HEK293 (cell line): ENCODE results near the gene LTBP1.

Source experiments
- CTCF ChIA-PET: fragments of 350-600 bp; formaldehyde crosslinking; extraction: SDS; loops from one replicate; lab custom pipeline; 2021; ENCODE audit warnings: antibody characterized with exemption; lab: Yijun Ruan, JAX
- POLR2A ChIA-PET: fragments of 300-600 bp; formaldehyde crosslinking; extraction: SDS; loops from one replicate; lab custom pipeline; 2020; ENCODE audit warnings: antibody characterized with exemption, inconsistent platforms; lab: Yijun Ruan, JAX
- H3K27ac ChIP-seq: fragments of 200-500 bp; sonication (Bioruptor generic); 2 replicates; pipeline ENCODE4 v1.5.1; 2014; ENCODE audit warnings: low read depth, low read length, control low read depth, inconsistent platforms; ENCODE audit errors: extremely low read depth
- H3K36me3 ChIP-seq, 2 experiments: fragments of 200-500 bp in 1 of 2; sonication (Bioruptor generic) in 1 of 2; 1 replicate in 1 of 2; 2 replicates in 1 of 2; pipeline ENCODE4 v1.5.1; 2014 to 2017; ENCODE audit warnings: inconsistent platforms in 2 of 2, low read length in 2 of 2; ENCODE audit not compliant: control insufficient read depth in 2 of 2, insufficient read depth in 1 of 2
- H3K4me1 ChIP-seq: fragments of 200-500 bp; sonication (Bioruptor generic); 2 replicates; pipeline ENCODE4 v1.5.1; 2014; ENCODE audit warnings: mild to moderate bottlenecking, low read length, inconsistent platforms; ENCODE audit not compliant: control insufficient read depth, insufficient read depth
- H3K4me3 ChIP-seq: 2 replicates; pipeline ENCODE4 v1.5.1; 2011; ENCODE audit warnings: low read depth, mild to moderate bottlenecking, control low read depth, low read length, moderate library complexity
- H3K9me3 ChIP-seq: fragments of 200-500 bp; sonication (Bioruptor generic); 2 replicates; pipeline ENCODE4 v1.5.1; 2014; ENCODE audit warnings: low read depth, low read length, inconsistent platforms; ENCODE audit not compliant: control insufficient read depth, insufficient read depth
- BCL11B ChIP-seq: fragments of 450-650 bp; formaldehyde crosslinking; IDR thresholded peaks from 2 replicates; pipeline ENCODE4 v1.5.1; 2016; ENCODE audit warnings: low read depth, missing biosample characterization, missing genetic modification characterization
- KLF9 ChIP-seq: fragments of 450-650 bp; formaldehyde crosslinking; IDR thresholded peaks from 2 replicates; pipeline ENCODE4 v1.5.1; 2016; ENCODE audit warnings: missing biosample characterization, missing genetic modification characterization, low read depth
- SETDB1 ChIP-seq: IDR thresholded peaks from one replicate; pipeline ENCODE4 v1.6.1; 2017; ENCODE audit warnings: mild to moderate bottlenecking, low read length, moderate library complexity, mixed read lengths; ENCODE audit not compliant: insufficient read length
- ZFP37 ChIP-seq: fragments of 450-650 bp; formaldehyde crosslinking; IDR thresholded peaks from 2 replicates; pipeline ENCODE4 v1.5.1; 2016; ENCODE audit warnings: missing biosample characterization, missing genetic modification characterization
- ZNF302 ChIP-seq: fragments of 450-650 bp; formaldehyde crosslinking; IDR thresholded peaks from 2 replicates; pipeline ENCODE4 v1.5.1; 2016; ENCODE audit warnings: missing biosample characterization, missing genetic modification characterization, low read depth
- ZNF48 ChIP-seq: fragments of 450-650 bp; formaldehyde crosslinking; IDR thresholded peaks from 2 replicates; pipeline ENCODE4 v1.5.1; 2016; ENCODE audit warnings: missing biosample characterization, missing genetic modification characterization
- ZNF521 ChIP-seq: fragments of 450-650 bp; formaldehyde crosslinking; IDR thresholded peaks from 2 replicates; pipeline ENCODE4 v1.5.1; 2017; ENCODE audit warnings: missing biosample characterization, mild to moderate bottlenecking, missing genetic modification characterization
- ZNF670 ChIP-seq: fragments of 450-650 bp; formaldehyde crosslinking; IDR thresholded peaks from 2 replicates; pipeline ENCODE4 v1.5.1; 2016; ENCODE audit warnings: missing biosample characterization, missing genetic modification characterization, low read depth
- ZNF837 ChIP-seq: fragments of 450-650 bp; formaldehyde crosslinking; IDR thresholded peaks from 2 replicates; pipeline ENCODE4 v1.5.1; 2016; ENCODE audit warnings: missing biosample characterization, missing genetic modification characterization
- ZSCAN16 ChIP-seq: fragments of 450-650 bp; formaldehyde crosslinking; IDR thresholded peaks from 2 replicates; pipeline ENCODE4 v1.5.1; 2016; ENCODE audit warnings: missing biosample characterization, missing genetic modification characterization
- TF ChIP-seq, protein P1 (sequence below): fragments of 450-650 bp; formaldehyde crosslinking; IDR thresholded peaks from 2 replicates; pipeline ENCODE4 v1.5.1; 2016; ENCODE audit warnings: missing biosample characterization, missing genetic modification characterization
- TF ChIP-seq, protein P2 (sequence below): fragments of 450-650 bp; formaldehyde crosslinking; IDR thresholded peaks from 2 replicates; pipeline ENCODE4 v1.5.1; 2016; ENCODE audit warnings: missing biosample characterization, missing genetic modification characterization
- TF ChIP-seq, protein P3 (sequence below): fragments of 450-650 bp; formaldehyde crosslinking; conservative IDR thresholded peaks from 2 replicates; pipeline ENCODE4 v1.5.1; 2016; ENCODE audit warnings: low read depth, missing biosample characterization, missing genetic modification characterization
- TF ChIP-seq, protein P4 (sequence below): fragments of 450-650 bp; formaldehyde crosslinking; IDR thresholded peaks from 2 replicates; pipeline ENCODE4 v1.5.0; 2017; ENCODE audit warnings: missing biosample characterization, missing genetic modification characterization, borderline replicate concordance
- TF ChIP-seq, protein P5 (sequence below): fragments of 450-650 bp; formaldehyde crosslinking; IDR thresholded peaks from 2 replicates; pipeline ENCODE4 v1.5.1; 2016; ENCODE audit warnings: missing biosample characterization, missing genetic modification characterization, borderline replicate concordance

LTBP1 gene

DNA sequence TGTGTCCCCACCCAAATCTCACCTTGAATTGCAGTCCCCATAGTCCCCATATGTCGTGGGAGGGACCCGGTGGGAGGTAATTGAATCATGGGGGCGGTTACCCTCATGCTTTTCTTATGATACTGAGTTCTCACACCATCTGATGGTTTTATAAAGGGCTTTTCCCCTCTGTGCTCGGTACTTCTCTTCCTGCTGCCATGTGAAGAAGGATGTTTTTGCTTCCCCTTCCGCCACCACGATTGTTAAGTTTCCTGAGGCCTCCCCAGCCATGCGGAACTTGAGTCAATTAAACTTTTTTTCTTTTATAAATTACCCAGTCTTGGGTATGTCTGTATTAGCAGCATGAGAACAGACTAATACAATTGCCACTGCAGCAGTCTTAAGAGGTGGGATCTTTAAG lies 134.9 kb downstream of the LTBP1 start:
- H3K4me3 ChIP-seq: no peak overlapping the region
- TF ChIP-seq ZNF48 (tag by site-specific recombination) (no peak), KLF9 (tag by site-specific recombination) (no peak), ZNF837 (tag by site-specific recombination) (no peak)
- TF ChIP-seq, protein P1, sequence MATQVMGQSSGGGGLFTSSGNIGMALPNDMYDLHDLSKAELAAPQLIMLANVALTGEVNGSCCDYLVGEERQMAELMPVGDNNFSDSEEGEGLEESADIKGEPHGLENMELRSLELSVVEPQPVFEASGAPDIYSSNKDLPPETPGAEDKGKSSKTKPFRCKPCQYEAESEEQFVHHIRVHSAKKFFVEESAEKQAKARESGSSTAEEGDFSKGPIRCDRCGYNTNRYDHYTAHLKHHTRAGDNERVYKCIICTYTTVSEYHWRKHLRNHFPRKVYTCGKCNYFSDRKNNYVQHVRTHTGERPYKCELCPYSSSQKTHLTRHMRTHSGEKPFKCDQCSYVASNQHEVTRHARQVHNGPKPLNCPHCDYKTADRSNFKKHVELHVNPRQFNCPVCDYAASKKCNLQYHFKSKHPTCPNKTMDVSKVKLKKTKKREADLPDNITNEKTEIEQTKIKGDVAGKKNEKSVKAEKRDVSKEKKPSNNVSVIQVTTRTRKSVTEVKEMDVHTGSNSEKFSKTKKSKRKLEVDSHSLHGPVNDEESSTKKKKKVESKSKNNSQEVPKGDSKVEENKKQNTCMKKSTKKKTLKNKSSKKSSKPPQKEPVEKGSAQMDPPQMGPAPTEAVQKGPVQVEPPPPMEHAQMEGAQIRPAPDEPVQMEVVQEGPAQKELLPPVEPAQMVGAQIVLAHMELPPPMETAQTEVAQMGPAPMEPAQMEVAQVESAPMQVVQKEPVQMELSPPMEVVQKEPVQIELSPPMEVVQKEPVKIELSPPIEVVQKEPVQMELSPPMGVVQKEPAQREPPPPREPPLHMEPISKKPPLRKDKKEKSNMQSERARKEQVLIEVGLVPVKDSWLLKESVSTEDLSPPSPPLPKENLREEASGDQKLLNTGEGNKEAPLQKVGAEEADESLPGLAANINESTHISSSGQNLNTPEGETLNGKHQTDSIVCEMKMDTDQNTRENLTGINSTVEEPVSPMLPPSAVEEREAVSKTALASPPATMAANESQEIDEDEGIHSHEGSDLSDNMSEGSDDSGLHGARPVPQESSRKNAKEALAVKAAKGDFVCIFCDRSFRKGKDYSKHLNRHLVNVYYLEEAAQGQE (tag by site-specific recombination): no peak
- TF ChIP-seq, protein P2, sequence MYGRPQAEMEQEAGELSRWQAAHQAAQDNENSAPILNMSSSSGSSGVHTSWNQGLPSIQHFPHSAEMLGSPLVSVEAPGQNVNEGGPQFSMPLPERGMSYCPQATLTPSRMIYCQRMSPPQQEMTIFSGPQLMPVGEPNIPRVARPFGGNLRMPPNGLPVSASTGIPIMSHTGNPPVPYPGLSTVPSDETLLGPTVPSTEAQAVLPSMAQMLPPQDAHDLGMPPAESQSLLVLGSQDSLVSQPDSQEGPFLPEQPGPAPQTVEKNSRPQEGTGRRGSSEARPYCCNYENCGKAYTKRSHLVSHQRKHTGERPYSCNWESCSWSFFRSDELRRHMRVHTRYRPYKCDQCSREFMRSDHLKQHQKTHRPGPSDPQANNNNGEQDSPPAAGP (tag by site-specific recombination): no peak
- TF ChIP-seq, protein P3, sequence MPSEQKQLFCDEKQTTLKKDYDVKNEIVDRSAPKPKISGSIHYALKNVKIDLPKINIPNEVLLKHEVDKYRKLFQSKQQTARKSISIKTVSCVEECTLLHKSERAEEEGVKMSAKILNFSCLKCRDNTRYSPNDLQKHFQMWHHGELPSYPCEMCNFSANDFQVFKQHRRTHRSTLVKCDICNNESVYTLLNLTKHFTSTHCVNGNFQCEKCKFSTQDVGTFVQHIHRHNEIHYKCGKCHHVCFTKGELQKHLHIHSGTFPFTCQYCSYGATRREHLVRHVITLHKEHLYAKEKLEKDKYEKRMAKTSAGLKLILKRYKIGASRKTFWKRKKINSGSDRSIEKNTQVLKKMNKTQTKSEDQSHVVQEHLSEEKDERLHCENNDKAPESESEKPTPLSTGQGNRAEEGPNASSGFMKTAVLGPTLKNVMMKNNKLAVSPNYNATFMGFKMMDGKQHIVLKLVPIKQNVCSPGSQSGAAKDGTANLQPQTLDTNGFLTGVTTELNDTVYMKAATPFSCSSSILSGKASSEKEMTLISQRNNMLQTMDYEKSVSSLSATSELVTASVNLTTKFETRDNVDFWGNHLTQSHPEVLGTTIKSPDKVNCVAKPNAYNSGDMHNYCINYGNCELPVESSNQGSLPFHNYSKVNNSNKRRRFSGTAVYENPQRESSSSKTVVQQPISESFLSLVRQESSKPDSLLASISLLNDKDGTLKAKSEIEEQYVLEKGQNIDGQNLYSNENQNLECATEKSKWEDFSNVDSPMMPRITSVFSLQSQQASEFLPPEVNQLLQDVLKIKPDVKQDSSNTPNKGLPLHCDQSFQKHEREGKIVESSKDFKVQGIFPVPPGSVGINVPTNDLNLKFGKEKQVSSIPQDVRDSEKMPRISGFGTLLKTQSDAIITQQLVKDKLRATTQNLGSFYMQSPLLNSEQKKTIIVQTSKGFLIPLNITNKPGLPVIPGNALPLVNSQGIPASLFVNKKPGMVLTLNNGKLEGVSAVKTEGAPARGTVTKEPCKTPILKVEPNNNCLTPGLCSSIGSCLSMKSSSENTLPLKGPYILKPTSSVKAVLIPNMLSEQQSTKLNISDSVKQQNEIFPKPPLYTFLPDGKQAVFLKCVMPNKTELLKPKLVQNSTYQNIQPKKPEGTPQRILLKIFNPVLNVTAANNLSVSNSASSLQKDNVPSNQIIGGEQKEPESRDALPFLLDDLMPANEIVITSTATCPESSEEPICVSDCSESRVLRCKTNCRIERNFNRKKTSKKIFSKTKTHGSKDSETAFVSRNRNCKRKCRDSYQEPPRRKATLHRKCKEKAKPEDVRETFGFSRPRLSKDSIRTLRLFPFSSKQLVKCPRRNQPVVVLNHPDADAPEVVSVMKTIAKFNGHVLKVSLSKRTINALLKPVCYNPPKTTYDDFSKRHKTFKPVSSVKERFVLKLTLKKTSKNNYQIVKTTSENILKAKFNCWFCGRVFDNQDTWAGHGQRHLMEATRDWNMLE (tag by site-specific recombination): no peak
- TF ChIP-seq, protein P4, sequence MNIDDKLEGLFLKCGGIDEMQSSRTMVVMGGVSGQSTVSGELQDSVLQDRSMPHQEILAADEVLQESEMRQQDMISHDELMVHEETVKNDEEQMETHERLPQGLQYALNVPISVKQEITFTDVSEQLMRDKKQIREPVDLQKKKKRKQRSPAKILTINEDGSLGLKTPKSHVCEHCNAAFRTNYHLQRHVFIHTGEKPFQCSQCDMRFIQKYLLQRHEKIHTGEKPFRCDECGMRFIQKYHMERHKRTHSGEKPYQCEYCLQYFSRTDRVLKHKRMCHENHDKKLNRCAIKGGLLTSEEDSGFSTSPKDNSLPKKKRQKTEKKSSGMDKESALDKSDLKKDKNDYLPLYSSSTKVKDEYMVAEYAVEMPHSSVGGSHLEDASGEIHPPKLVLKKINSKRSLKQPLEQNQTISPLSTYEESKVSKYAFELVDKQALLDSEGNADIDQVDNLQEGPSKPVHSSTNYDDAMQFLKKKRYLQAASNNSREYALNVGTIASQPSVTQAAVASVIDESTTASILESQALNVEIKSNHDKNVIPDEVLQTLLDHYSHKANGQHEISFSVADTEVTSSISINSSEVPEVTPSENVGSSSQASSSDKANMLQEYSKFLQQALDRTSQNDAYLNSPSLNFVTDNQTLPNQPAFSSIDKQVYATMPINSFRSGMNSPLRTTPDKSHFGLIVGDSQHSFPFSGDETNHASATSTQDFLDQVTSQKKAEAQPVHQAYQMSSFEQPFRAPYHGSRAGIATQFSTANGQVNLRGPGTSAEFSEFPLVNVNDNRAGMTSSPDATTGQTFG: no peak
- TF ChIP-seq, all 188 proteins: peak for 0
- Histone ChIP-seq H3K4me1 (no peaks in the 10 kb centered on the region), H3K36me3 (no peaks in the 10 kb centered on the region), H3K9me3 (no peaks in the 10 kb centered on the region), H3K27ac (no peak overlapping the region)
- ChIA-PET POLR2A (no interaction called here), CTCF (no interaction called here)

DNA sequence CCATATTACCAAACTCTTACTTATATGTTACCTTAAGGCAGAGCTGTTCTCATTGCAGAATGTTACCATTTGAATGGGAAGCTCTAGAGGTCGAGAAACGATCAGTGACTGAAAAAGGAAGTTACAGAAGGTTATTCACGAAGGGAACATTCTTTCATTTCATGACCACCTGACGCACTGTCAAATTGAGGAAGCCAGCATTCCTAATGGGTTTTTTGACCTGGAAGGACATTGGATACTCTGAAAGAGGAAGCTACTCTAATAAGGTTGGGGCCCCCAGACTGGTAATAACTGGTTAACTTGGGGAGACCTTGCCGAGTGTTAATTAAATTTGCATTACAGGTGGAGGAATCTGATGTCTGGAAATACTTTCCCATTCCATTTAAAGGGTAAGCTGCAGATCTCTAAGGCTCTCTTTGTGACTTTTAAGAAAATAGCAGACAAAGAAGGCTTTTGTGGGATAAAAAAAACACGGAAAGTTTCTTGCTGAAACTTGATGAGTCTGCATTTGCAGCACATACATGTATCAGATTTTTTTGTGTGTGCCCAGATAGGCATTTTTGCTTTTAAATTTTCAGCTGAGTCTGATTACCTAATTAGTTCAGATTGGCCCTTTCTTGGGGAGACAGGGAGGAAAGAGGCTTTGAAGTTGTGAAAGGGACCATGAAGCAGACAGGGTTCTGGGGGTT lies 137.1 kb downstream of the LTBP1 start:
- Histone ChIP-seq H3K4me3 (no peak overlapping the region), H3K4me1 (0 out of 2 replicates have a peak, but pooled peaks cover 4% of the 10 kb centered on the region)
- TF ChIP-seq ZNF521 (no peak), SETDB1 (no peak), BCL11B (no peak), ZSCAN16 (tag by site-specific recombination) (no peak), ZNF670 (tag by site-specific recombination) (no peak), ZNF302 (tag by site-specific recombination) (no peak), ZFP37 (tag by site-specific recombination) (no peak)
- TF ChIP-seq, protein P5, sequence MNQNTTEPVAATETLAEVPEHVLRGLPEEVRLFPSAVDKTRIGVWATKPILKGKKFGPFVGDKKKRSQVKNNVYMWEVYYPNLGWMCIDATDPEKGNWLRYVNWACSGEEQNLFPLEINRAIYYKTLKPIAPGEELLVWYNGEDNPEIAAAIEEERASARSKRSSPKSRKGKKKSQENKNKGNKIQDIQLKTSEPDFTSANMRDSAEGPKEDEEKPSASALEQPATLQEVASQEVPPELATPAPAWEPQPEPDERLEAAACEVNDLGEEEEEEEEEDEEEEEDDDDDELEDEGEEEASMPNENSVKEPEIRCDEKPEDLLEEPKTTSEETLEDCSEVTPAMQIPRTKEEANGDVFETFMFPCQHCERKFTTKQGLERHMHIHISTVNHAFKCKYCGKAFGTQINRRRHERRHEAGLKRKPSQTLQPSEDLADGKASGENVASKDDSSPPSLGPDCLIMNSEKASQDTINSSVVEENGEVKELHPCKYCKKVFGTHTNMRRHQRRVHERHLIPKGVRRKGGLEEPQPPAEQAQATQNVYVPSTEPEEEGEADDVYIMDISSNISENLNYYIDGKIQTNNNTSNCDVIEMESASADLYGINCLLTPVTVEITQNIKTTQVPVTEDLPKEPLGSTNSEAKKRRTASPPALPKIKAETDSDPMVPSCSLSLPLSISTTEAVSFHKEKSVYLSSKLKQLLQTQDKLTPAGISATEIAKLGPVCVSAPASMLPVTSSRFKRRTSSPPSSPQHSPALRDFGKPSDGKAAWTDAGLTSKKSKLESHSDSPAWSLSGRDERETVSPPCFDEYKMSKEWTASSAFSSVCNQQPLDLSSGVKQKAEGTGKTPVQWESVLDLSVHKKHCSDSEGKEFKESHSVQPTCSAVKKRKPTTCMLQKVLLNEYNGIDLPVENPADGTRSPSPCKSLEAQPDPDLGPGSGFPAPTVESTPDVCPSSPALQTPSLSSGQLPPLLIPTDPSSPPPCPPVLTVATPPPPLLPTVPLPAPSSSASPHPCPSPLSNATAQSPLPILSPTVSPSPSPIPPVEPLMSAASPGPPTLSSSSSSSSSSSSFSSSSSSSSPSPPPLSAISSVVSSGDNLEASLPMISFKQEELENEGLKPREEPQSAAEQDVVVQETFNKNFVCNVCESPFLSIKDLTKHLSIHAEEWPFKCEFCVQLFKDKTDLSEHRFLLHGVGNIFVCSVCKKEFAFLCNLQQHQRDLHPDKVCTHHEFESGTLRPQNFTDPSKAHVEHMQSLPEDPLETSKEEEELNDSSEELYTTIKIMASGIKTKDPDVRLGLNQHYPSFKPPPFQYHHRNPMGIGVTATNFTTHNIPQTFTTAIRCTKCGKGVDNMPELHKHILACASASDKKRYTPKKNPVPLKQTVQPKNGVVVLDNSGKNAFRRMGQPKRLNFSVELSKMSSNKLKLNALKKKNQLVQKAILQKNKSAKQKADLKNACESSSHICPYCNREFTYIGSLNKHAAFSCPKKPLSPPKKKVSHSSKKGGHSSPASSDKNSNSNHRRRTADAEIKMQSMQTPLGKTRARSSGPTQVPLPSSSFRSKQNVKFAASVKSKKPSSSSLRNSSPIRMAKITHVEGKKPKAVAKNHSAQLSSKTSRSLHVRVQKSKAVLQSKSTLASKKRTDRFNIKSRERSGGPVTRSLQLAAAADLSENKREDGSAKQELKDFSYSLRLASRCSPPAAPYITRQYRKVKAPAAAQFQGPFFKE (tag by site-specific recombination): no peak
- TF ChIP-seq, all 188 proteins: peak for 0
- CTCF ChIA-PET: interaction anchor here (0.6 kb wide), 1 partner anchor 34 kb away, joined by 3 read pairs; no protein-coding TSS in a partner anchor
- Histone ChIP-seq H3K9me3 (no peaks in the 10 kb centered on the region), H3K36me3 (no peaks in the 10 kb centered on the region), H3K27ac (no peak overlapping the region)
- POLR2A ChIA-PET: no interaction called here
